HT-29 (cell line): ENCODE results near the gene LIMS2. TPM values are rescaled to one million over a fixed set of nuclear protein-coding genes. Genes with fewer than 3 reads are reported as not detected.

Experiments used
- DNase-seq: peaks from one replicate; pipeline ENCODE4 v3.0.0-alpha.2; 2015; ENCODE audit warnings: low spot score
- total RNA-seq: library from RNA; depleted of rRNA; stranded (reverse); fragments of >200 nt; shearing (Covaris generic); gene quantifications from 2 replicates; pipeline ENCODE4 v1.2.3, GENCODE V29; 2014

Gene LIMS2
- total RNA-seq, 1 experiment from 2014 or later = 30.6 TPM

DNA sequence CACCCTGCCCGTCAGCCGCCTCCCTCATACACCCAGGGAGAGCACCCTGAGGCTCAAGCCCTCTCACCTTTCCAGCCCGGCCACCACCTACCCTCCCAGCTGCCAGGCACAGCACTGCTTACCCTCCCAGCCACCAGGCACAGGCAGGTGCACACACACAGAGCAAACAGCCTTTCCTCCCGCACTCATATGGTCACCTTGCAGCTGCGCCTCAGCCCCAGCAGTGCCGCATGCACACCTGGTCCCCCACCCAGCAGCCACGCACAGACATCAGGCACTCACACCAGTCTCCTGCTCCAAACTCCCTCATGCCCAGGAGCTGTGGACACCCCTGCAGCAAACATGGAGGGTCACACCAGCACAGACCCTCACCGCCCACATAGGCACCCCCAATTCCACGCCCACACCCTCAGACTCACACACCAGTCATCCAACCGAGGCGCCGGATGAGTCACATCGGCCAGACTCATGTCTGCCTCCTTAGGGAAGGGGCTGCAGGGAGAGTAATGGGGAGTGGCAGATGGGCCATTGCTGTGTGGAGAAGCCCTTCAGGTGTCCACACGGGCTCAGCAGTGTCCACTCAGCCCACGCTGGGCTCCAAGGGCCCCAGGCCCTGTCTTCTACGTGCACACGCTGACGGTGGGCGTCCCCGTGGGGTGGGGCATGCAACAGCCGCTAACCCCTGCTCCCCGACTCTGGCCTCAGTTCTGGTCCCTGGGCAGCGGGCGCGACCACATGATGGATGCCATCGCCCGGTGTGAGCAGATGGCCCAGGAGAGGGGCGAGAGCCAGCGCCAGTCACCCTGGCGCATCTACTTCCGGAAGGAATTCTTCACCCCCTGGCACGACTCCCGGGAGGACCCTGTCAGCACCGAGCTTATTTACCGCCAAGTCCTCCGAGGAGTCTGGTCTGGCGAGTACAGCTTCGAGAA, 51.7 kb downstream of the LIMS2 start:
- no peak for DNase-seq

DNA sequence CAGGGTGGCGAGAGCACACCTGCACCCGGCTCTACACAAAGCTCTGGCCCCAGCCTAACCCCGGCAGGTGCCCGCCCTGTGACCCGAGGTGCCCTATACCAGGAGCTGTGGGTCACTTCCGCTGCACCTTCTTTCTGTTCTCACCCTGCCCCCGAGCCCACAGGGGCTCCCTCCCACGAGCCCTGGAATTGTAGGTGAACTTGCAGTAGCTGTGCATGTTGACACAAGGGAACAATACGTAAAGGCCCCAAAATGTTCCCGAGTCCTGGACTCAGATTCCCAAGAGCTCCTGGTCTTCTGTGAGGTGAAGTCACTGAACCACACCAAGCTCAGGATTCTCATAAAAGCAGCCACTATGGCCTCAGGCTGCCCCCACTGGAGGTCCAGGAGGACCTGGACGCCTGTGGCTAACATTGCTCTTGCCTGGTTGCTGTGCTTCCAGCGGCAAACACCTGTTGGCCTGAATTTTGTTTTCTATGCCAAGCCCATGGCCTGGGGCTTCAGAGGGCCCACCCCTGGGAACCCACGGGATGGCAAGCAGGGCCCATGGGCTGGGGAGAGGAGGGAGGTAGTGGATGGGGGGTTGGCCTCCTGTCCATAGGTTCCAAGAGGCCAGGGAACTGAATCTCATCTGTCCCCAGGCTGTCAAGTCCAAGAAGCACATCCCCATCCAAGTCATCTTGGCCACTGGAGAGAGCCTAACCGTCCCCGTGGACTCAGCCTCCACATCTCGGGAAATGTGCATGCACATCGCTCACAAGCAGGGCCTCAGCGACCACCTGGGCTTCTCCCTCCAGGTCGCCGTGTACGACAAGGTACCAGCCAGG, 52.6 kb downstream of the LIMS2 start:
- no peak for DNase-seq

DNA sequence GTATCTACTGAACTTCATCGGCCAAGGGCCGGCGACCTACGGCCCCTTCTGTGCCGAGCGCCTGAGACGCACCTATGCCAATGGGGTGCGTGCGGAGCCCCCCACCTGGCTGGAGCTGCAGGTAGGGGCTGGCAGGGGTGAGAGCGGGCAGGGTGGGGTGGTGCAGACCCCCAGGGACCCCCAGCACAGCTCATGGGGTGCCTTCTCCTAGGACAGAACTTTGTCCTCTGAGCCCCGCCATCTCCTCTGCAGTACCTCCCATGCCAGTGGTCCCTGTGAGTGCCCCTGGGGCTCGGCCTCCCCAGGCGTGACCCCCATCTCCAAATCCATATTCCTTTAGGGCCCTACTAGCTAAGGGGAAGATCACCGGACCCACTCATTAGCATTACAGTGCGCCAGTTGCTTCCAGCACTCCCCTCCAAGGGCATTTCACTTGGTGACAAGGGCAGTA, 53.3 kb downstream of the LIMS2 start:
- DNase-seq = no peak

DNA sequence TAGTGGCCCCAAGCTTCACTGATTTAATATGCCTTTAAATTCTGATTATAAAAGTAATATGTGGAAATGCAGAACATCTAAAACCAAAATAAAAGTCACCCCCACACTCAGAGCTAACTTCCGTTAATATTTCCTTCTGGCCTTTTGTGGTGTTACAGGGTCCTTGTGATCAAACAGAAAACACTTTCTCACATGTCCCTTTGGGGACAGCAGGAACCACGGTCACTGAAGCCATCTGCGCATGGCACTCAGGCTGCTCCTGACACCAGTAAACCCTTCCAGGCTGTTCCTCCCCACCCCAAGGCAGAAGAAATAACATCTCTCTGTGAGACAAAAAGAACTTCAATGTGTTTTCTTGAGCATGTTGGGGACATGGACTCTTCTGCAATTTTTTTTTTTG, 54.5 kb downstream of the LIMS2 start:
- DNase-seq = no peak

DNA sequence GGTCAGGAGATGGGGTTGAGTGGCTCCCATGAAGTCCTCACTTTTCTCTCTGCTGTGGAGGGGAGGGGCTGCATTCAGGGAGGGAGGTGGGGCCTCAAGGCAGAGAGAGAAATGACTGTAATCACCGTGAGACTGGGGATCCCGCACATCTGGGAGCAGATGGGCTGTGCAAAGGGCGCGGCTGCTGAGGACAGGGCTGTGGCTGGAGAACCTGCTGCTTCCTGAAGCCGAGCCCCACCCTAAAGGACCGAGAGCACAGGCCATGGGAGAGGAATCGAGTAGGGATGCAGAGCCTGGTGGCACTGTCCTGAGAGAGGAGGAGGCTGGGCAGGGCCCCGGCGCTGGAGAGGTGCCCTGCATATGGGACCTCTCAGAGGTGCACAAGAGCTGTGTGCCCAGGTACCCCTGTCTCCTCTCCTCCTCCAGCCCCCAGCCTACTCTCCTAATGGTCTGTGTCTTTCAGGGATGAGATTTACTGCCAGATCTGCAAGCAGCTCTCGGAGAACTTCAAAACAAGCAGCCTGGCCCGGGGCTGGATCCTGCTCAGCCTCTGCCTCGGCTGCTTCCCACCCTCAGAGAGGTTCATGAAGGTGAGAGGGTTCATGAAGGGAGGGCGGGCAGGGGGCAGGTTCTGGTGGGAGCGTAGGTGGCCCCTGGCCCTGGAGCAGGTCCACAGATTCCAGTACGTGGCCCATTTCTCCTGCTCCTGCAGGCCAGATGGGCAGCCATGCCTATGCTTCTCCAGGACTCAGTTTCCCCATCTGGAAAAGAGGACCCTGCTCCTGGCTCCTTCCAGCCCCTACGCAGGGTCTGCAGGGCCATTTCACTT, 55.2 kb downstream of the LIMS2 start:
- no peak for DNase-seq

DNA sequence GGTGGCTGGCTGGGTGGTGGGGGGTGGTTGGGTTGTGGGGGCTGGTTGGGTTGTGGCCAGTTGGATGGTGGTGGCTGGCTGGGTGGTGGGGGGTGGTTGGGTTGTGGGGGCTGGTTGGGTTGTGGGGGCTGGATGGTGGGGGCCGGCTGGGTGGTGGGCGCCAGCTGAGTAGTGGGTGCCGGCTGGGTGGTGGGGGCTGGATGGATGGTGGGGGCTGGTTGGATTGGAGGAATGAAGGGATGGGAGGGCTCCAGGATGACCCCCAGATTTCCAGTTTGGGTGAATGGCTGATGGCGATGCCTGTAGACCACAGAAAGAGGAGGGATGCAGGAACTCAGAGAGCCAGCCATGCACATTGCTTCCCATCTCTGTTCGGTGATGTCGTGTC, 56.1 kb downstream of the LIMS2 start:
- DNase-seq = no peak

DNA sequence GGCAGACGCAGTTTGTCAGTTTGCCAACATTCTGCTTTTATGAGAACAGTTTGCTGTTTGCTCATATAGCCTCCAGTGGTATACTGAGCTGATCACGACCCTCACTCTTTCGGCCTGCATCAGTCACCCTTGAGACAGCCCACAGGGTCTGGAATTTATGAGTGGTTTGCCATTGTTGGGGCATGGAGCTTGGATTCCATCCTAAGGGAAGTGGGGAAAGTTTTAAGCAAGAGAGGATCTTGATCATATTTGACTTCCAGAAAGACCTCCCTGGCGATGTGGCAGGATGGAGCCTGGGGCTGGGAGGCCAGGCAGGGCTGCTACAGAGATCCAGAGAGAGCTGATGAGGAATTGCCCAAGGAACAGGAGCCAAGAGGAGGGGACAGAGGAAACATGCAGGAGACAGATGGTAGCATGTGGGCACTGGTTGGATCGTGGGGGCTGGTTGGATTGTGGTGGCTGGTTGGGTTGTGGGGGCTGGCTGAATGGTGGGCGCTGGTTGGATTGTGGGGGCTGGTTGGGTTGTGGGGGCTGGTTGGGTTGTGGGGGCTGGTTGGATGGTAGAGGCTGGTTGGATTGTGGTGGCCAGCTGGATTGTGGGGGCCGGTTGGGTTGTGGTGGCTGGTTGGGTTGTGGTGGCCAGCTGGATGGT, 56.7 kb downstream of the LIMS2 start:
- DNase-seq = no peak

DNA sequence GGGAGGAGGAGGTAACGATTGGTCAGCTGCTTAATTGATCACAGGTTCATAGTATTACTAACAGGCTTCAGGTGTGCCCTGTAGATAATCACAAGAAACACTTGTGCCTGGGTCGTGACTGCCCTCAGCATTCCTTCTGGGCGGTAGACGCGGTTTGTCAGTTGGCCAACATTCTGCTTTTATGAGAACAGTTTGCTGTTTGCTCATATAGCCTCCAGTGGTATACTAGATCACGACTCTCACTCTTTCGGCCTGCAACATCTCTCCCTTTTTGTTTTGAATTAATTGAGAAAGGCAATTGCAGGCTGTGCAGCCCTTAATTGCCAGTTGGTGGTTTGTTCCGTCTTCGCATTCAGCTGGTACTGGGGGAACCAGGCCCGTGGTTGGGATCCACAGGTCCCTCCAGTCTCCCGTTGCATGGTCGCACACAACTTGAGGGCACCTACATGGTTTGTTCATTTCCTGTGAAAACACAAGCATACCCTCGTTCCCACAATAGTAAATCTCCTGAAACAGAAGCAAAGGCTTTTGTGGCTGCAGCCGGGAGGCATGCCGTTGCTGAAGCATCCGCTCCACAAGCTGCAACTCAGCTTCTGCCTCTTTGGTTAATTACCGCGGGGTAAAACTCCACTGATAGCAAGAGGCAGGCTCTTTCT, 59.7 kb downstream of the LIMS2 start:
- DNase-seq = no peak

DNA sequence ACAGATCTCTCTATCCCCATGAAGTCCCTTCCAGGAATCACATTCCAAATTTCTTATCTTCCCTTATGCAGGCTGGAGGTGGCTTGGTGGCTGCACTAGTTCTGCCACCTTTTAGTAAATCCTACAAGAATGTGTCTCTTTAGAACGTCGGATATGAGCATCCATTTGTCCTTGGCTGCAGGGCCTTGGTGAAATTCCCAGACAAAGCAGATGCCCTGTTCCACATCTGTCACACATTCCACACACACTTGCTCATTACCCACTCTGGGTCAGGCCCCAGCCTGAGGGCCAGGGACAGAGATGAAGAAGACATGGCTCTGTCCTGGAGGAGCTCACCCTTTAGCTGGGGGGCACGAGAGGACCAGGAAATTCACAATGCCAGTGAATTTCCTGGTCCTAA, 60.6 kb downstream of the LIMS2 start:
- no peak for DNase-seq

DNA sequence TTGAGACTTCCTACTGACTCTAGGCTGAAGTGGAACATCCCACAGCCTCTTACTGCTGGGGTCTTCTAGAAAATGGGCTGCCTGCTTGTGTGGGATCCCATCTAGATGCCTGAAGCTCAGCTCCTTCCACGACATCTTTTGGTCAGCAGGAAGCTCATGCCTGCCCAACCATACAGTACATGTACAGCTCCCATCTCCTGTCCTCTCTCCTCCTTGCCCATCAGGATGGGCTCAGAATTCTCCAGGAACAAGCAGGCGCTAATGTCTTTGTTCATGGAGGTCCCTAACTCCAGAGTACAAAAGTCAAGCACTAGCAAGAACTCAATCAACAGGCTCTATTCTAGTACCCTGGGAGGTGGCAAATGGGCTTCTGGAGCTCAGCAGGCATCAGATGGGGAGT, 61.1 kb downstream of the LIMS2 start:
- DNase-seq = no peak

DNA sequence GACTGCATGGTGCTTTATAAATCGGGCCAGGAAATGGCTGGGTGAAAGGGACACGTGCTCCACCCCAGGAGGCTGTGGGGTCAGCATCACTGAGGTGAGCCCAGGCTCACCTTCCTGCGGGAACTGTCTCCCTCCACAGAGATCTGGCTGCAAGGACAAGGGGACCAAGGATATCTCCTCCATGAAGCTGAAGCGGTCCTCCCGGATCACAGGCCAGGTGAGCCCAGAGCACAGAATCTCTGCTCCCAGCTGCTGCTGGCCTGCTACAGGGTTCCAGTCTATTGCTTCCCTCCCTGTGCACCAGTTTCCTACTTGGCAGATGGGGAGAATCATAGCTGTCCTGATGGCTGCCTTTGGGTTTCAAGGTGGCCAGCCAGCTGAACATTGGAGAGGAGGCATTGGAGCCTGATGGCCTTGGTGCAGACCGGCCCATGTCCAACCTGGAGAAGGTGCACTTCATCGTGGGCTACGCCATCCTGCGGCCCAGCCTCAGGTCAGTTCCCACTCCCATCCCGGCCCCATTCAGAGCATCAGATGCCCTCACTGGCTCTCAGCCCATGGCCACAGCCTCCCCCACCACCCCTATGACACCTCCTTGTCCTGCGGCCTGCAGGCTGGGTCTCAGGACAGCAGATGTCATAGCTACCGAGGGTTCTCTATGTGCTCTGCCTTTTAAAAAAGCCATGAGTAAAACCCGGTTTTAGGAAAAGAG, 63.1 kb downstream of the LIMS2 start:
- DNase-seq = no peak

DNA sequence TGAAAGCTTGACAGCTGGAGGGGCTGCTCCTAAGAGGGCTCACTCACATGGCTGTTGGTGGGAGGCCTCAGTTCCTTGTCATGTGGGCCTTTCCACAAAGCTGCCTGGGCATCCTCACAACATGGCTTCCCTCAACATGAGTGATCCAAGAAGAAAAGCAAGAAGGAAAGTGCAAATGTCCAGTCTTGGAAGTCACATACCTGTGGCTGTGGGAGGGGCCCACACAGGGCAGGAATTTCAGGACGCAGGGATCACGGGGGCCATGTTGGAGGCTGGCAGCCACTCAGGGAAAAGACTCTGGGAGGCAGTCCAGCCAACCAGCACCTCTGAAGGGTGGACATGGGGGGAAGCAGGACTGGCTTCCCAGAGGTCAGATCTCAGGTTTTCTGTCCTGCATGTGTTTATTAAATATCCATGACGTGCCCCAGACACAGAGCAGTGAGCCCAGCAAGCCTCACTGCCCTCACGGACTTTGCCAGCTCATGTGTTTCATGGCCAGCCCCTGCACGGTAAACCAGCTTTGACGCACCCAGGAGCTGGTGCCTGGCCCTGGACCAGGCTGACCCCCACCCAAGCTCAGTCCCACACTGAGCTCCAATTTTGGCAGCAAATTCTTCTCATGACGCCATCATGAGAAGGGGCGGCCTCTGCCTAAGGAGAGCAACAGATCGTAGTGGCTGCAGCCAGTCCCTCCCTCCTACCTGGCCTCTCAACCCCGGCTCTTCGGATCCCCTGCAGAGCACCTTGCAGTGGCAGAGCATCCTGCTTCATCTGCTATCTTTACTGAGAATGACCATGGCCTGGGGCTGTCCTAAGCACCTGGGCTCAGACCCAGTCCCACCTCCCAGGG, 64.0 kb downstream of the LIMS2 start:
- DNase-seq = no peak

DNA sequence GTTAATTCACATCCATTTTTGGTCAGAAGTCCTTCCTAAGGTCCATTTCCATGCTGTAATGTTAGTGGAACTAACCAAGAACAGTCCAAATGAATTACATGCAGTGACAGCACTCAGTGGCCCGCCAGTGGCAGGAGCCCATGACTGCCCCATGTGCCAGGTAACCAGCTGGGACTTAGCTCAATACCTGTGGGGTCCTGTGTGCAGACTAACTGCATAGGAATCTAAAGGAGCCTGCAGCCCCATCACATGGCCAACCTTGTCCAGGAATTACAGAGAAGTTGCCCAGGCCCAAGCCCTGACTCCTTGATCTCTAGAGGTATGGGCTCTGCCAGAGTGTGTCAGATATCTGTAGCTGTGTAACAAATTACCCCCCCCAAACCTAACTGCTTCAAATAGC, 64.8 kb downstream of the LIMS2 start:
- no peak for DNase-seq

DNA sequence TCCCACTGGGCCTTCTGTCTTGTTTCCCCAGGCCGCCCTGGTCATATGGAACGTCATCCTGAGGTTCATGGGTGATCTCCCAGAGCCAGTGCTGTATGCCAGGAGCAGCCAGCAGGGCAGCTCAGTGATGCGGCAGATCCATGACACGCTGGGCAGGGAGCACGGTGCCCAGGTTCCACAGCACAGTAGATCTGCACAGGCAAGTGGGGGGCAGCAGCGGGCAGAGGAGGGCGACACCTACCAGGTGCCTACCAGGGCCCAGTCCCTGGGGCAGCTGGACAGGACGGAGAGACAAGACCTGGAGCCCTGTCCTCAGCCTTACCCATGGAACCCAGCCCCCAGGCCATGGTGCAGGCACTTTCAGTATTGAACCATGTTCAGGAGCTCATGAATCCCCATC, 65.5 kb downstream of the LIMS2 start:
- no peak for DNase-seq

DNA sequence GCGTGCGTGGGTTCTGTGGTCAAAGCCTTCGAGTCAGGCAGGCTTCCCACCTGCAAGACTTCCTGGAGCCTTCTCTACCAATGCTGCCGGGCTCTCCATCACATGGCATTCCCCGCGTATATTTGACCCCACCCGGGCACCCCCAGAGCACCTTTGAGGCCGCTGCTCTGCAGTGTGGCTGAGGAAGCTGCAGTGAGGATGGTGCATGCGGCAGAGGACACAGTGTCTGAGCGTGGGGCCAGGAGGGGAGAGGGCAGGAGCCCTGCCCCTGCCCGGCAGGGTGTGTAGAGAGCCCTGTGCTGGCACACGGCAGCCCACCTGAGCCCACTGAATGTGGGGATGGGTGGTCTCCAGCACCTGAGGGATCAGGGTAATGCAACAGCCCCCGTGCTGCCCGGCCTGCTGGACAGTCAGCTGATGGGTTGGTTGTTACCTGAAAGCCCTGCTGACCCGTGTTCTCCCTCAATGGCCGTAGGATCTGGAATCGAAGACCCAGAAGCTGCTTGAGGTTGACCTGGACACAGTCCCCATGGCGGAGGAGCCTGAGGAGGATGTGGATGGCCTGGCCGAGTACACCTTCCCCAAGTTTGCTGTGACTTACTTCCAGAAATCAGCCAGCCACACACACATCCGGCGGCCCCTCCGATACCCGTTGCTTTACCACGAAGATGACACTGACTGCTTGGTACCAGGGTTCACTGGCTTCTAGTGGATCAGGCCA, 66.1 kb downstream of the LIMS2 start:
- no peak for DNase-seq

DNA sequence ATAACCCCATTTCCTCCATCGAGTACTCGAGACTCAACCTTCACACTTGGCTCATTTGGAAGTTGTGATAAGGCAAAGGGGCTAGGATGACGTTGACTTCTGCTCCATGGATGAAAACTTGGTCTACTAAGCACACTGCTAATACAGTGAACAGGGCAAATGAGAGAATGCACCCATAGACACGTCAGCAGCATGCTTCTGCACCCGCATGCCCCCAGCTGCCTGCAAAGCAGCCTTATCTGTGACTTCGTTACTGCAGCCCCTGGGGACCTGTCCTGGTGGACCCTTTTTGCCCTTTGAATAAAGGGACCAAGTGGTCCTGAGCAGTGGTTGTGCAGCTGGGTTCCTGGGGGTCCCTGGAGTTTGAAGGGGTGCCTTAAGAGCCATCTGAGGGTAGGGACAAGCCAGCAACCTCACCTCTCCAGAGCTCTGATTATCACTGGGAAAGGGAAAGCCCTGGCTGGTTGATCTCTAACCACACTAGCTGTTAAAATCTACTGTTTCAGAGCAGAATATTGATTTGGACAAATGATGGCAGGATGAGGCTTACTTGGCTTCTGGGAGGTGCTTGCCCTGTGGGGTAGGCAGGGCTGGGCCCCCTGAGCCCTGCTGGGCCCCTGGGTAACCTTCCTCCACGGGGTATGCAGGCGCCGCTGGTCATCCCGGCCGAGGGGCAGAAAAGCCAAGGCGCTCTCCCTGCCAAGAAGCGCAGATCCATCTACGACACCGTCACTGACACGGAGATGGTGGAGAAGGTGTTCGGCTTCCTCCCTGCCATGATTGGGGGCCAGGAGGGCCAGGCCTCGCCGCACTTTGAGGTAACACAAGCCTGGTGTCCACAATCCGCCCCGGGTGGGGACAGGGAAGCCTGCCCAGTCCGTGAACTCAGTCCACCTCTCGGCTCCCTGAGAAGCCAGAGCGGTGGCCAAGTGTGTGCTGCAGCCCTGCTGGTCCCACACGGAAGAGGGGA, 67.0 kb downstream of the LIMS2 start:
- no peak for DNase-seq

DNA sequence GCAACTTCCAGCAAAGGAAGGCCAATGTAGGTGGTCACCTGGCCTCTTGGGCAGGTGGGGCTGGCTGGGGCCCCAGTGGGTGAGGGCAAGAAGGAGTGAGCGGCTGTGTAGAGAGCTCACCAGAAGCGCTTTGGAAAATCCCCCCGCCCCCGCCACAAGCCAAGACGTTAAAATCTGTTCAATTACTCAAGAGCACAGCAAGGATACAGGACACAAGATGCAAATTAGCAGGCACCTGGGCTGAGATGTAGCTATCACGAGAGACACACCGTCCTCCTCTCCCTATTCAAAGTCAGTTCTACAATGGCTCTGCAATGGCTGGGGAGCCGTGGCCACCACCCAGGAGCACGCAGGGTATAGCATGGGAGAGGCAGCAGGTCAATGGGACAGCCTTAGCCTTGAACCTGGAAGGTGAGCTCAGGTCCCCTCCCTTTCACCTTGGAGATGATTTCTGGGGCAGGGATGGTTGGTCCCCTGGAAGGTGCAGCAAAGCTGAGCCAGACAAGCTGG, 67.9 kb downstream of the LIMS2 start:
- DNase-seq = no peak
